Loucy (cell line): ENCODE data around the gene MAN2B2.

Experiments used
- H2AFZ ChIP-seq: fragments of 200-600 bp; sonication (generic); 2 replicates; pipeline ENCODE4 v1.6.0; 2016; ENCODE audit warnings: antibody characterized with exemption, mild to moderate bottlenecking, low read length, moderate library complexity
- H3F3A ChIP-seq: fragments of 200-600 bp; 2 replicates; pipeline ENCODE4 v1.6.0; 2016; ENCODE audit warnings: antibody characterized with exemption, low read depth, mild to moderate bottlenecking
- H3K27me3 ChIP-seq: fragments of 200-600 bp; sonication (generic); 2 replicates; pipeline ENCODE4 v1.6.1; 2014; ENCODE audit warnings: low read length, mild to moderate bottlenecking; ENCODE audit not compliant: insufficient read depth, poor library complexity, severe bottlenecking
- H3K36me3 ChIP-seq: fragments of 200-600 bp; sonication (generic); 2 replicates; pipeline ENCODE4 v1.6.1; 2016; ENCODE audit warnings: low read length; ENCODE audit not compliant: insufficient read depth
- H3K4me1 ChIP-seq: fragments of 200-600 bp; sonication (generic); 2 replicates; pipeline ENCODE4 v1.5.1; 2014; ENCODE audit warnings: low read length, mild to moderate bottlenecking; ENCODE audit not compliant: insufficient read depth, poor library complexity, severe bottlenecking
- H3K4me2 ChIP-seq: fragments of 200-600 bp; sonication (generic); 2 replicates; pipeline ENCODE4 v1.6.0; 2014; ENCODE audit warnings: antibody characterized with exemption, low read length, low read depth, mild to moderate bottlenecking; ENCODE audit not compliant: poor library complexity, severe bottlenecking
- H3K4me3 ChIP-seq: fragments of 200-600 bp; sonication (generic); 2 replicates; pipeline ENCODE4 v1.5.1; 2014; ENCODE audit warnings: low read length, mild to moderate bottlenecking, mixed read lengths; ENCODE audit not compliant: poor library complexity, severe bottlenecking
- H3K79me2 ChIP-seq: fragments of 200-600 bp; sonication (generic); 2 replicates; pipeline ENCODE4 v1.6.1; 2014; ENCODE audit warnings: low read length; ENCODE audit not compliant: insufficient read depth
- H3K9ac ChIP-seq: fragments of 200-600 bp; sonication (generic); 2 replicates; pipeline ENCODE4 v1.6.0; 2014; ENCODE audit warnings: mild to moderate bottlenecking, low read depth, low read length, moderate library complexity; ENCODE audit not compliant: poor library complexity, severe bottlenecking
- H3K9me2 ChIP-seq: fragments of 200-600 bp; sonication (generic); replicated peaks from 2 replicates; pipeline ENCODE4 v1.6.1; 2016; ENCODE audit warnings: low read depth, low read length, mixed read lengths
- H3K9me3 ChIP-seq: fragments of 200-600 bp; sonication (generic); 2 replicates; pipeline ENCODE4 v1.6.1; 2014; ENCODE audit warnings: mild to moderate bottlenecking, antibody characterized with exemption, low read length, low read depth; ENCODE audit not compliant: insufficient read depth
- H4K20me1 ChIP-seq: fragments of 200-600 bp; sonication (generic); 2 replicates; pipeline ENCODE4 v1.6.0; 2014; ENCODE audit warnings: antibody characterized with exemption, low read length, mild to moderate bottlenecking; ENCODE audit not compliant: insufficient read depth, poor library complexity, severe bottlenecking
- EZH2phosphoT487 ChIP-seq: fragments of 200-600 bp; IDR thresholded peaks from 2 replicates; pipeline ENCODE4 v1.6.1; 2018; ENCODE audit warnings: antibody characterized with exemption, mild to moderate bottlenecking, moderate library complexity, borderline replicate concordance
- TF ChIP-seq, protein P1 (sequence below): fragments of 200-600 bp; sonication (generic); conservative IDR thresholded peaks from 2 replicates; pipeline ENCODE4 v1.5.1; 2014; ENCODE audit warnings: mild to moderate bottlenecking, antibody characterized with exemption, low read length

The MAN2B2 gene

DNA sequence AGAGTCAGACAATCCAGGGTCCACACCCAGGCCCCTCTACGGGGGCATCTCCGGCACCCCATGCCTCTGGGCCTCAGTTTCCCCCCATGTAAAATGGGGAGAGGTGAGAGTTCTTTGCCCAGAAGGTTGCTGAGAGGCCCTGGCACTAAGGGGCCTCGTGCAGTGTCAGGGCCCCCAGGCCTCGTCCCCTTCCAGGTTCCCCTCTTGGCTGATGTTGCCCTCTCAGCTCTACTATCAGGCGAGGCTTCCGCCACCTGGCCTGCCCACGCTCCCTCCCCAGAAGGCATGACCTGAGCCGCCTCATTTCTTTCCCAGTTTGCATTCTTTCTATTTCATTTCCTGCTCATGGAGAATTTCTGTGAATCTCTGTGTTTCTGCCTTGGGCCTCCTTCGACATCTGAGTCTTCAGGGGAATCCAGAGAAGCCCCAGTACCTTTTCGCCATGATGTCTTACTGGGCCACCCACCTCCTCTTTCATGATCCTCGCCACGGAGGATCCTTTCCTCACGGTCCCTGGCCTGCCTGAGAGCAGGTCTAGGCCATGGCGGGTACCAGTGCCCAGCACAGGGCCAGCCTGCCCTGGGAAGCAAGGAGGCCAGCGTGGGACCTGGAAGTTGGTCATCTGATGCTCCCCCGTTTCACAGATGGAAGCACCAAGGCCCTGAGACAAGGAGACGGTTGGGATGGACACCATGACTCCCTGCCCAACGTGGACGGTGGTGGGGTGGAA, 43.6 kb downstream of the MAN2B2 start:
- no peak overlapping the region for H3K9ac ChIP-seq
- H3K4me1 ChIP-seq, result no peaks in the 10 kb centered on the region
- no peak overlapping the region for H3K4me3 ChIP-seq
- no peaks in the 10 kb centered on the region for H4K20me1 ChIP-seq
- no peak overlapping the region for H3K4me2 ChIP-seq
- H2AFZ ChIP-seq, result no peak overlapping the region
- H3F3A ChIP-seq, result no peaks in the 10 kb centered on the region
- H3K9me3 ChIP-seq, result no peaks in the 10 kb centered on the region
- no peaks in the 10 kb centered on the region for H3K79me2 ChIP-seq
- peaks cover 17% of the 10 kb centered on the region; the same call in 1 of the 2 replicates for H3K36me3 ChIP-seq
- TF ChIP-seq EZH2phosphoT487, result no peak
- TF ChIP-seq, protein P1, sequence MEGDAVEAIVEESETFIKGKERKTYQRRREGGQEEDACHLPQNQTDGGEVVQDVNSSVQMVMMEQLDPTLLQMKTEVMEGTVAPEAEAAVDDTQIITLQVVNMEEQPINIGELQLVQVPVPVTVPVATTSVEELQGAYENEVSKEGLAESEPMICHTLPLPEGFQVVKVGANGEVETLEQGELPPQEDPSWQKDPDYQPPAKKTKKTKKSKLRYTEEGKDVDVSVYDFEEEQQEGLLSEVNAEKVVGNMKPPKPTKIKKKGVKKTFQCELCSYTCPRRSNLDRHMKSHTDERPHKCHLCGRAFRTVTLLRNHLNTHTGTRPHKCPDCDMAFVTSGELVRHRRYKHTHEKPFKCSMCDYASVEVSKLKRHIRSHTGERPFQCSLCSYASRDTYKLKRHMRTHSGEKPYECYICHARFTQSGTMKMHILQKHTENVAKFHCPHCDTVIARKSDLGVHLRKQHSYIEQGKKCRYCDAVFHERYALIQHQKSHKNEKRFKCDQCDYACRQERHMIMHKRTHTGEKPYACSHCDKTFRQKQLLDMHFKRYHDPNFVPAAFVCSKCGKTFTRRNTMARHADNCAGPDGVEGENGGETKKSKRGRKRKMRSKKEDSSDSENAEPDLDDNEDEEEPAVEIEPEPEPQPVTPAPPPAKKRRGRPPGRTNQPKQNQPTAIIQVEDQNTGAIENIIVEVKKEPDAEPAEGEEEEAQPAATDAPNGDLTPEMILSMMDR, result no peak
- no peaks in the 10 kb centered on the region for H3K9me2 ChIP-seq
- H3K27me3 ChIP-seq, result no peaks in the 10 kb centered on the region

DNA sequence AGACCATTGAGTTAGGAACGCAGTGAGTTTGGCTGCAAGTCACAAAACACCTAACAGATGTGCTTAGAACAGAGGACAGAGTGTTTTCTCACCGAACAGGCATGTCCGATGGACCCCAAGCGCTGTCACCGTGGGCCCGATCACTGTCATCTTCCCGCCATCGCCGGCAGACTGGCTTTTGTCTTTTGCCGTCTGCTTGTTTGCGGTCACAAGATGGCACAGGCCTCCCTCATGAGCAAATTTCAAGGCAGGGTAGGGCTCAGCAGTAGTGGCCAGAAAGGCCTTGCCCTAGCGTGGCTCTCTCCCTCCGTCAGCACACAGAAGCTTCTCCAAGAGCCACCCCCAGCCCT, 44.1 kb downstream of the MAN2B2 start:
- Histone ChIP-seq H2AFZ (no peak overlapping the region), H3K79me2 (no peaks in the 10 kb centered on the region), H3K4me1 (no peaks in the 10 kb centered on the region), H3K4me2 (no peak overlapping the region), H3F3A (no peaks in the 10 kb centered on the region), H3K36me3 (peaks cover 17% of the 10 kb centered on the region; the same call in 1 of the 2 replicates), H4K20me1 (no peaks in the 10 kb centered on the region), H3K9me3 (no peaks in the 10 kb centered on the region), H3K9me2 (no peaks in the 10 kb centered on the region), H3K4me3 (no peak overlapping the region), H3K27me3 (no peaks in the 10 kb centered on the region), H3K9ac (no peak overlapping the region)
- TF ChIP-seq, protein P1, result no peak
- no peak for TF ChIP-seq EZH2phosphoT487

DNA sequence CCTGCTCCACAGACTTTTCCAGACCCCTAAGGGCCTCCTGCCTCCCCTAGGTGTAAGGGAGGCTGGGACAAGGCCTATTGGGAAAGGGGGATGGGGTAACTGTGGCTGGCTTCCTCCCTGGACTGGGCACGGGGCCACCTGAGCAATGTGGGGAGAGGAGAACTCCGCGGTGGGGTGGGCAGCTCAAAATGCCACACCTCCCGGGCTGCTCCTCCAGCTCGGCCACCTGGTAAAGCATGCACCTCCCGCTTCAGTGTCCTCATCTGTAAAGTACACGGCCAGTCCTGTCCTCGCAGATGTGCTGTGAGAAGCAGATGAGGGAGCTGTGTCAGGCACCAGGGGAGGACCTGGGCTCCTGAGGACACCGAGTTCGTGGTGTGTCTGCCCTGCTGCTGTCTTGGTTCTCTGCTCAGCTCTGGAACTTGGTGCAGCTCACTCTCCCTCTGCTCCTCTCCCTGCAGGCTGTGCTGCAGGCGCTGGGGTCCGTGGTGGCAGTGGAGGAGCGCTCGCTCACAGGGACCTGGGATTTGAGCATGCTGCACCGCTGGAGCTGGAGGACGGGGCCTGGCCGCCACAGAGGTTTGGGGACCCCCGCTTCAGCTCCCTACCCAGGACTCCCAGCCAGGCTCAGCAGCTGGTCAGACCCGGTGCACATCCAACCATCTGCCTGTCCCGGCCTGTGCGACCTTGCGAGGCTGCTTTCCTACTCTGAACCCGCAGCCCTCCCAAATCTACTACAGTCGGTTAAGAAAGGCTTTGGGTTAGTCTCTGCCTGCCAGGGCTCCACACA, 44.7 kb downstream of the MAN2B2 start:
- Histone ChIP-seq H4K20me1 (no peaks in the 10 kb centered on the region), H3K9ac (no peak overlapping the region), H3K9me2 (no peaks in the 10 kb centered on the region), H3K79me2 (no peaks in the 10 kb centered on the region), H3K9me3 (no peaks in the 10 kb centered on the region), H3K27me3 (no peaks in the 10 kb centered on the region), H3K4me1 (no peaks in the 10 kb centered on the region), H3K4me3 (no peak overlapping the region), H3F3A (no peaks in the 10 kb centered on the region), H3K4me2 (no peak overlapping the region), H2AFZ (no peak overlapping the region), H3K36me3 (peaks cover 14% of the 10 kb centered on the region; the same call in 1 of the 2 replicates)
- TF ChIP-seq, protein P1, result no peak
